GM19468 (cell line): ENCODE data around the gene ACVRL1.
"Not testable (repeated sequence)": the region's sequence is repeated elsewhere in the genome, so short reads cannot be mapped to it uniquely, and the experiment has no call there.

ENCODE experiments used
- ATAC-seq: cut with Tn5 transposase; IDR thresholded peaks from one replicate; pipeline ENCODE4 v1.9.1; 2021; ENCODE audit warnings: mild to moderate bottlenecking, moderate library complexity, moderate number of reproducible peaks; ENCODE audit not compliant: unreplicated experiment; ENCODE audit errors: extremely low read depth

Gene ACVRL1

GRCh38 chr12:51873251-51873994 is 33.9 kb upstream of the ACVRL1 start:
- ATAC-seq = no peak

- no peak for ATAC-seq
Measured at GRCh38 chr12:51874000-51874399, 33.3 kb upstream of the ACVRL1 start.

- no peak for ATAC-seq
Measured at GRCh38 chr12:51874486-51874885, 32.8 kb upstream of the ACVRL1 start.

- no peak for ATAC-seq
Measured at GRCh38 chr12:51879102-51879501, 28.2 kb upstream of the ACVRL1 start.

GRCh38 chr12:51883295-51883694 is 24.0 kb upstream of the ACVRL1 start:
- ATAC-seq = no peak

GRCh38 chr12:51883998-51884675 is 23.2 kb upstream of the ACVRL1 start:
- ATAC-seq = no peak

- no peak for ATAC-seq
Measured at GRCh38 chr12:51884676-51885229, 22.6 kb upstream of the ACVRL1 start.

- not testable (repeated sequence) for ATAC-seq
Measured at GRCh38 chr12:51885294-51886020, 21.8 kb upstream of the ACVRL1 start.

GRCh38 chr12:51886021-51886710 is 21.1 kb upstream of the ACVRL1 start:
- ATAC-seq = no peak

GRCh38 chr12:51887476-51888315 is 19.6 kb upstream of the ACVRL1 start, which contains the start of gene ANKRD33:
Gene ANKRD33 (plus strand): TSS chr12:51888103. CDS start chr12:51888187, 84 bp downstream.
- no peak for ATAC-seq

GRCh38 chr12:51888316-51889215 is 18.7 kb upstream of the ACVRL1 start:
- ATAC-seq = no peak

GRCh38 chr12:51889216-51890132 is 17.8 kb upstream of the ACVRL1 start:
- ATAC-seq = no peak

- no peak for ATAC-seq
Measured at GRCh38 chr12:51890133-51890464, 17.2 kb upstream of the ACVRL1 start.

- ATAC-seq = no peak
Measured at GRCh38 chr12:51890511-51891171, 16.7 kb upstream of the ACVRL1 start.

- no peak for ATAC-seq
Measured at GRCh38 chr12:51891843-51892242, 15.5 kb upstream of the ACVRL1 start.

GRCh38 chr12:51893786-51894185 is 13.5 kb upstream of the ACVRL1 start:
- ATAC-seq = no peak
